CD14-positive monocyte (primary cell): ENCODE results near the gene AFF3. TPM values are rescaled to one million over a fixed set of nuclear protein-coding genes. Genes with fewer than 3 reads are reported as not detected.

Experiments
- DNase-seq, 3 donors: peaks; one replicate each; pipeline ENCODE4 v3.0.0-alpha.2; 2011 to 2022
- H2AFZ ChIP-seq: 2 replicates; pipeline ENCODE4 v1.6.0; 2012; ENCODE audit warnings: mild to moderate bottlenecking, low read depth, low read length, inconsistent platforms; ENCODE audit not compliant: insufficient read depth, poor library complexity, severe bottlenecking
- H3K27ac ChIP-seq, 2 donors: 1 replicate in 1 of 2; 2 replicates in 1 of 2; pipeline ENCODE4 v1.5.1; 2012 to 2013; ENCODE audit warnings: low read length in 2 of 2, control low read depth in 1 of 2, inconsistent platforms in 1 of 2, low read depth in 1 of 2, mild to moderate bottlenecking in 1 of 2
- H3K27me3 ChIP-seq, 2 donors: one replicate each; pipeline versions ENCODE4 v1.6.0 to v1.6.1; 2011 to 2013; ENCODE audit warnings: low read length in 2 of 2; ENCODE audit not compliant: control insufficient read depth in 2 of 2, insufficient read depth in 2 of 2
- H3K36me3 ChIP-seq, 2 donors: replicated peaks in 1 of 2; 1 replicate in 1 of 2; 2 replicates in 1 of 2; pipeline versions ENCODE4 v1.5.1 to v1.6.1; 2012 to 2013; ENCODE audit warnings: low read length in 2 of 2, control low read depth in 1 of 2, inconsistent platforms in 1 of 2, mild to moderate bottlenecking in 1 of 2; ENCODE audit not compliant: insufficient read depth in 2 of 2, control insufficient read depth in 1 of 2
- H3K4me1 ChIP-seq, 2 donors: 1 replicate in 1 of 2; 2 replicates in 1 of 2; pipeline versions ENCODE4 v1.5.1 to v1.6.1; 2012 to 2013; ENCODE audit warnings: low read length in 2 of 2, control low read depth in 1 of 2, inconsistent platforms in 1 of 2, mild to moderate bottlenecking in 1 of 2, moderate library complexity in 1 of 2; ENCODE audit not compliant: insufficient read depth in 2 of 2, control insufficient read depth in 1 of 2
- H3K4me2 ChIP-seq: replicated peaks from 2 replicates; pipeline ENCODE3; 2012; ENCODE audit warnings: low read length, moderate library complexity, mild to moderate bottlenecking; ENCODE audit not compliant: poor library complexity, severe bottlenecking; ENCODE audit errors: extremely low read depth
- H3K4me3 ChIP-seq, 3 experiments: fragments of 200-600 bp in 1 of 3; sonication (generic) in 1 of 3; replicated peaks in 1 of 3; 1 replicate in 2 of 3; 2 replicates in 1 of 3; pipeline ENCODE4 v1.5.1; 2011 to 2013; ENCODE audit warnings: low read length in 3 of 3, mild to moderate bottlenecking in 3 of 3, control low read depth in 2 of 3, low read depth in 2 of 3, inconsistent platforms in 1 of 3, moderate library complexity in 1 of 3
- H3K79me2 ChIP-seq: 2 replicates; pipeline ENCODE4 v1.6.0; 2012; ENCODE audit warnings: mild to moderate bottlenecking, control low read depth, inconsistent platforms, low read length, moderate library complexity; ENCODE audit not compliant: insufficient read depth
- H3K9ac ChIP-seq: 2 replicates; pipeline ENCODE4 v1.6.0; 2017; ENCODE audit warnings: low read length, mild to moderate bottlenecking; ENCODE audit not compliant: insufficient read depth, poor library complexity, severe bottlenecking
- H3K9me3 ChIP-seq, 2 donors: replicated peaks in 1 of 2; 1 replicate in 1 of 2; 2 replicates in 1 of 2; pipeline versions ENCODE4 v1.5.1 to v1.6.1; 2012 to 2013; ENCODE audit warnings: low read length in 2 of 2, control low read depth in 1 of 2; ENCODE audit not compliant: control insufficient read depth in 1 of 2, insufficient read depth in 1 of 2
- H4K20me1 ChIP-seq: 2 replicates; pipeline ENCODE4 v1.6.0; 2012; ENCODE audit warnings: mild to moderate bottlenecking, low read length, control low read depth, moderate library complexity; ENCODE audit not compliant: insufficient read depth
- H3K27ac Mint-ChIP-seq, 7 donors: one replicate each; pipeline ENCODE4 v1.8.0; 2020; ENCODE audit warnings: mild to moderate bottlenecking in 7 of 7, mixed read lengths in 7 of 7, moderate library complexity in 6 of 7, inconsistent platforms in 2 of 7
- H3K27me3 Mint-ChIP-seq, 3 donors: one replicate each; pipeline ENCODE4 v1.8.0; 2021 to 2022; ENCODE audit warnings: low read depth in 3 of 3, mild to moderate bottlenecking in 3 of 3, mixed read lengths in 3 of 3, moderate library complexity in 3 of 3, inconsistent platforms in 1 of 3
- H3K36me3 Mint-ChIP-seq, 2 donors: one replicate each; pipeline ENCODE4 v1.8.0; 2020; ENCODE audit warnings: mixed read lengths in 2 of 2, inconsistent platforms in 1 of 2, mild to moderate bottlenecking in 1 of 2
- H3K4me1 Mint-ChIP-seq: one replicate; pipeline ENCODE4 v1.8.0; 2020; ENCODE audit warnings: mild to moderate bottlenecking, mixed read lengths
- H3K4me3 Mint-ChIP-seq, 2 donors: one replicate each; pipeline ENCODE4 v1.8.0; 2020; ENCODE audit warnings: mild to moderate bottlenecking in 2 of 2, mixed read lengths in 2 of 2, moderate library complexity in 1 of 2
- H3K9me3 Mint-ChIP-seq, 7 donors: one replicate each; pipeline ENCODE4 v1.8.0; 2020 to 2022; ENCODE audit warnings: mixed read lengths in 7 of 7, mild to moderate bottlenecking in 6 of 7, moderate library complexity in 6 of 7, inconsistent platforms in 2 of 7
- CTCF ChIP-seq: fragments of 200-600 bp; IDR thresholded peaks from one replicate; pipeline ENCODE4 v1.8.0; 2022; ENCODE audit warnings: antibody characterized with exemption, mild to moderate bottlenecking
- WGBS: methylation state at CpG from one replicate; pipeline ENCODE4 v1.1.5; 2013; ENCODE audit warnings: missing lambda C conversion rate; ENCODE audit not compliant: insufficient coverage; 5-methylcytosine and 5-hydroxymethylcytosine counted together
- intact Hi-C, 2 donors: fragments of 100-400 bp; cut with micrococcal nuclease; formaldehyde crosslinking; loops; one replicate each; pipeline versions ENCODE4 v1.15.0 to v1.15.1; 2023
- polyA plus RNA-seq, 3 donors: library from polyadenylated mRNA; depleted of rRNA in 1 of 3; unstranded in 2 of 3; stranded (reverse) in 1 of 3; fragments of 300-500 nt in 2 of 3; fragments of >200 nt in 1 of 3; fragmentation: Illumina TruSeq in 2 of 3; gene quantifications; 1 replicate in 2 of 3; 2 replicates in 1 of 3; pipeline ENCODE4 v1.2.3, GENCODE V29; 2012 to 2021

AFF3 gene
- polyA plus RNA-seq, 3 donors = 0.17 to 4.1 (median 0.49) TPM

GRCh38 chr2:99786636-99787390, 355.6 kb downstream of the AFF3 start:
- Histone ChIP-seq H3K27ac (peak overlapping the region; percentile 6 to 69), H3K4me1 (peaks cover 59 to 60% of the 10 kb centered on the region in 2 donors), H2AFZ (no peak overlapping the region), H3K4me2 (no peak overlapping the region), H3K27me3 (no peaks in the 10 kb centered on the region), H3K9me3 (no peaks in the 10 kb centered on the region), H4K20me1 (no peaks in the 10 kb centered on the region), H3K4me3 (no peak overlapping the region), H3K36me3 (no peaks in the 10 kb centered on the region), H3K79me2 (no peaks in the 10 kb centered on the region), H3K9ac (no peak overlapping the region)
- H3K36me3 Mint-ChIP-seq = no peaks in the 10 kb centered on the region
- intact Hi-C loops = no loop called here
- H3K4me3 Mint-ChIP-seq = no peak overlapping the region
- TF ChIP-seq CTCF = no peak
- H3K4me1 Mint-ChIP-seq = peaks cover 60% of the 10 kb centered on the region
- H3K9me3 Mint-ChIP-seq = no peaks in the 10 kb centered on the region
- no peaks in the 10 kb centered on the region for H3K27me3 Mint-ChIP-seq
- no peak for DNase-seq
- peak overlapping the region in 5 of 7 donors; percentile 77 to 89 (median 84) for H3K27ac Mint-ChIP-seq
- 93% methylated on average over 8 of the region's 14 CpGs for WGBS

- no peak for TF ChIP-seq CTCF
- no peaks in the 10 kb centered on the region for H4K20me1 ChIP-seq
- intact Hi-C loops = no loop called here
- peaks cover 0 to 2% of the 10 kb centered on the region in 2 donors for H3K36me3 Mint-ChIP-seq
- 76% methylated on average over 5 of the region's 8 CpGs for WGBS
- no peak for DNase-seq
- peaks cover 0 to 3% (median 0%) of the 10 kb centered on the region in 7 donors for H3K9me3 Mint-ChIP-seq
- H3K27ac ChIP-seq = peak overlapping the region; percentile 11 to 67
- H3K79me2 ChIP-seq = no peaks in the 10 kb centered on the region
- H3K9me3 ChIP-seq = no peaks in the 10 kb centered on the region
- H3K4me2 ChIP-seq = peak overlapping the region; percentile 44
- no peaks in the 10 kb centered on the region for H3K27me3 Mint-ChIP-seq
- peak overlapping the region in 1 of 2 donors; percentile 23 for H3K4me3 Mint-ChIP-seq
- H3K9ac ChIP-seq = no peak overlapping the region
- H3K4me1 Mint-ChIP-seq = peaks cover 67% of the 10 kb centered on the region
- peak overlapping the region; percentile 84 to 93 (median 85) for H3K27ac Mint-ChIP-seq
- peak overlapping the region in 1 of 3 experiments; percentile 1 for H3K4me3 ChIP-seq
- H2AFZ ChIP-seq = no peak overlapping the region
- peaks cover 66 to 70% of the 10 kb centered on the region in 2 donors for H3K4me1 ChIP-seq
- H3K27me3 ChIP-seq = no peaks in the 10 kb centered on the region
- no peaks in the 10 kb centered on the region for H3K36me3 ChIP-seq
These were observed 357.4 kb downstream of the AFF3 start for GRCh38 chr2:99784946-99785345.
